Activated T-helper 2 cell treated with anti-CD3 and anti-CD28 coated beads, Interferon-gamma antibody, Interleukin-2, Interleukin-4, amounts not matched to agents 10 μg/mL and 5 μg/mL and 100 μg/mL, durations not matched to agents 14 hours and 24 hours and 36 hours (primary cell): ENCODE data around the gene SHISA6. TPM values are rescaled to one million over a fixed set of nuclear protein-coding genes. Genes with fewer than 3 reads are reported as not detected.

ENCODE experiments used
- DNase-seq: peaks from one replicate; pipeline ENCODE4 v3.0.0; 2021; ENCODE audit warnings: low spot score
- H3K27ac Mint-ChIP-seq: one replicate; pipeline ENCODE4 v1.8.0; 2021; ENCODE audit warnings: mixed read lengths
- H3K27me3 Mint-ChIP-seq: one replicate; pipeline ENCODE4 v1.8.0; 2021; ENCODE audit warnings: low read depth, mixed read lengths
- H3K36me3 Mint-ChIP-seq: one replicate; pipeline ENCODE4 v1.8.0; 2021; ENCODE audit warnings: low read depth, mixed read lengths
- H3K4me1 Mint-ChIP-seq: one replicate; pipeline ENCODE4 v1.8.0; 2021; ENCODE audit warnings: low read depth, mixed read lengths
- H3K4me3 Mint-ChIP-seq: one replicate; pipeline ENCODE4 v1.8.0; 2021; ENCODE audit warnings: low read depth, mild to moderate bottlenecking, moderate library complexity, mixed read lengths
- H3K9me3 Mint-ChIP-seq: one replicate; pipeline ENCODE4 v1.8.0; 2021; ENCODE audit warnings: mixed read lengths
- intact Hi-C: fragments of 100-400 bp; cut with micrococcal nuclease; formaldehyde crosslinking; loops from one replicate; pipeline ENCODE4 v1.15.1; 2023
- total RNA-seq: library from RNA; stranded (reverse); gene quantifications from 2 replicates; pipeline ENCODE4 v1.2.3, GENCODE V29; 2022

Gene SHISA6
- not detected in 2 replicates for total RNA-seq

- Mint-ChIP-seq H3K4me1 (no peaks in the 10 kb centered on the region), H3K27me3 (peaks cover 30% of the 10 kb centered on the region)
- intact Hi-C loops = no loop called here
Observed at GRCh38 chr17:11240841-11241610, at the start of gene SHISA6. SHISA6 (plus strand) TSS chr17:11241213.

GRCh38 chr17:11195801-11196200 lies 45.2 kb upstream of the SHISA6 start:
- H3K27ac Mint-ChIP-seq = no peak overlapping the region
- no peak for DNase-seq
- H3K36me3 Mint-ChIP-seq = no peaks in the 10 kb centered on the region
- no peak overlapping the region for H3K4me3 Mint-ChIP-seq
- H3K27me3 Mint-ChIP-seq = no peaks in the 10 kb centered on the region
- H3K9me3 Mint-ChIP-seq = peaks cover 22% of the 10 kb centered on the region
- no peaks in the 10 kb centered on the region for H3K4me1 Mint-ChIP-seq
- intact Hi-C loops = no loop called here

More at GRCh38 chr17:11240841-11241610, at the start of gene SHISA6:
- H3K27ac Mint-ChIP-seq = no peak within 1 kb of the TSS
- no peak for DNase-seq
- no peak within 1 kb of the TSS for H3K4me3 Mint-ChIP-seq
- no peaks in the 10 kb centered on the region for H3K36me3 Mint-ChIP-seq
- no peaks in the 10 kb centered on the region for H3K9me3 Mint-ChIP-seq

- H3K36me3 Mint-ChIP-seq = no peaks in the 10 kb centered on the region
- intact Hi-C loops = no loop called here
- H3K4me1 Mint-ChIP-seq = no peaks in the 10 kb centered on the region
- no peaks in the 10 kb centered on the region for H3K27me3 Mint-ChIP-seq
- H3K9me3 Mint-ChIP-seq = peaks cover 25% of the 10 kb centered on the region
- H3K27ac Mint-ChIP-seq = no peak overlapping the region
- DNase-seq = no peak
- H3K4me3 Mint-ChIP-seq = no peak overlapping the region
Observed at GRCh38 chr17:11204991-11205390, 36.0 kb upstream of the SHISA6 start.

GRCh38 chr17:11205659-11206058 lies 35.4 kb upstream of the SHISA6 start:
- no peaks in the 10 kb centered on the region for H3K36me3 Mint-ChIP-seq
- H3K27ac Mint-ChIP-seq = no peak overlapping the region
- no peak for DNase-seq
- no peaks in the 10 kb centered on the region for H3K27me3 Mint-ChIP-seq
- H3K4me1 Mint-ChIP-seq = no peaks in the 10 kb centered on the region
- no peak overlapping the region for H3K4me3 Mint-ChIP-seq
- H3K9me3 Mint-ChIP-seq = peaks cover 27% of the 10 kb centered on the region
- intact Hi-C loops = no loop called here

GRCh38 chr17:11209906-11210305 lies 31.1 kb upstream of the SHISA6 start:
- intact Hi-C loops = no loop called here
- H3K27ac Mint-ChIP-seq = no peak overlapping the region
- no peak for DNase-seq
- peaks cover 47% of the 10 kb centered on the region for H3K9me3 Mint-ChIP-seq
- no peaks in the 10 kb centered on the region for H3K27me3 Mint-ChIP-seq
- no peaks in the 10 kb centered on the region for H3K4me1 Mint-ChIP-seq
- H3K4me3 Mint-ChIP-seq = no peak overlapping the region
- H3K36me3 Mint-ChIP-seq = no peaks in the 10 kb centered on the region

- DNase-seq = no peak
- intact Hi-C loops = no loop called here
Observed at GRCh38 chr17:11212792-11213191, 28.2 kb upstream of the SHISA6 start.

GRCh38 chr17:11216976-11217375 lies 24.0 kb upstream of the SHISA6 start:
- H3K27me3 Mint-ChIP-seq = no peaks in the 10 kb centered on the region
- DNase-seq = no peak
- intact Hi-C loops = no loop called here
- H3K4me1 Mint-ChIP-seq = no peaks in the 10 kb centered on the region
- H3K4me3 Mint-ChIP-seq = no peak overlapping the region
- no peak overlapping the region for H3K27ac Mint-ChIP-seq
- peaks cover 19% of the 10 kb centered on the region for H3K9me3 Mint-ChIP-seq
- no peaks in the 10 kb centered on the region for H3K36me3 Mint-ChIP-seq

More at GRCh38 chr17:11212792-11213191, 28.2 kb upstream of the SHISA6 start:
- Mint-ChIP-seq H3K4me1 (no peaks in the 10 kb centered on the region), H3K27me3 (no peaks in the 10 kb centered on the region), H3K4me3 (no peak overlapping the region), H3K36me3 (no peaks in the 10 kb centered on the region), H3K9me3 (peaks cover 46% of the 10 kb centered on the region), H3K27ac (no peak overlapping the region)

- intact Hi-C loops = no loop called here
- Mint-ChIP-seq H3K9me3 (peaks cover 19% of the 10 kb centered on the region), H3K27me3 (no peaks in the 10 kb centered on the region), H3K36me3 (no peaks in the 10 kb centered on the region), H3K4me1 (no peaks in the 10 kb centered on the region), H3K4me3 (no peak overlapping the region), H3K27ac (no peak overlapping the region)
- DNase-seq = no peak
Observed at GRCh38 chr17:11221196-11221595, 19.8 kb upstream of the SHISA6 start.

- Mint-ChIP-seq H3K27ac (no peak overlapping the region), H3K36me3 (no peaks in the 10 kb centered on the region), H3K27me3 (no peaks in the 10 kb centered on the region), H3K4me3 (no peak overlapping the region), H3K9me3 (peaks cover 19% of the 10 kb centered on the region), H3K4me1 (no peaks in the 10 kb centered on the region)
- DNase-seq = no peak
- intact Hi-C loops = no loop called here
Observed at GRCh38 chr17:11221721-11222120, 19.3 kb upstream of the SHISA6 start.

GRCh38 chr17:11238705-11239104 lies 2.3 kb upstream of the SHISA6 start:
- H3K27me3 Mint-ChIP-seq = peaks cover 29% of the 10 kb centered on the region
- H3K4me3 Mint-ChIP-seq = no peak overlapping the region
- H3K36me3 Mint-ChIP-seq = no peaks in the 10 kb centered on the region
- DNase-seq = no peak
- no peak overlapping the region for H3K27ac Mint-ChIP-seq
- H3K4me1 Mint-ChIP-seq = no peaks in the 10 kb centered on the region
- intact Hi-C loops = no loop called here
- H3K9me3 Mint-ChIP-seq = no peaks in the 10 kb centered on the region

GRCh38 chr17:11239379-11239970 lies 1.5 kb upstream of the SHISA6 start:
- Mint-ChIP-seq H3K36me3 (no peaks in the 10 kb centered on the region), H3K4me1 (no peaks in the 10 kb centered on the region), H3K27me3 (peaks cover 30% of the 10 kb centered on the region), H3K27ac (no peak overlapping the region), H3K9me3 (no peaks in the 10 kb centered on the region), H3K4me3 (no peak overlapping the region)
- no peak for DNase-seq
- intact Hi-C loops = no loop called here

GRCh38 chr17:11240041-11240840 lies 772 bp upstream of the SHISA6 start:
- Mint-ChIP-seq H3K27me3 (peaks cover 30% of the 10 kb centered on the region), H3K4me3 (no peak overlapping the region), H3K36me3 (no peaks in the 10 kb centered on the region), H3K4me1 (no peaks in the 10 kb centered on the region), H3K9me3 (no peaks in the 10 kb centered on the region), H3K27ac (no peak overlapping the region)
- intact Hi-C loops = no loop called here
- no peak for DNase-seq
